Measurements from ENCODE around the gene CPNE7.
A peak's percentile ranks its signal among the peaks of the same experiment; 100 is the strongest.

CPNE7 gene

DNA sequence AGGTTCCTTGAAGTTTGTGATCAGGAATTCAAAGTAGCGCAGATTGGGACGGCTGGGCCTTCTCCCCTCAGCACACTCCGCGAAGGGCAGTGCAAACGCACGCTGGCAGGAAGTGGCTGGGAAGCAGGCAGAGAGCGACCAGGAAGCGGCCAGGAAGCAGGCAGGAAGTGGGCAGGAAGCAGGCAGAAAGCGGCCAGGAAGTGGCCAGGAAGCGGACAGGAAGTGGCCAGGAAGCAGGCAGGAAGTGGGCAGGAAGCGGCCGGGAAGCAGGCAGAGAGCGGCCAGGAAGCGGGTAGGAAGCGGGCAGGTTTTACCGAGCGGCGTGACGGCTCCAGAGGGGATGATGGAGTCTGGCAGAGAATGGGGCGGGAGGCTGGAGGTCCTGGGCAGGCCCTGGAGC is 41.1 kb downstream of the CPNE7 start:
- TF ChIP-seq TAF1 (IDR thresholded peaks at IDR 0.05; ENCODE audit: borderline replicate concordance, insufficient read depth, low read length) (no peak), FOXP2 (optimal IDR thresholded peaks at IDR 0.05; ENCODE audit: borderline replicate concordance, extremely low read depth, extremely low read length, insufficient read depth) (peak; percentile 71), POLR2AphosphoS5 (IDR thresholded peaks at IDR 0.05; ENCODE audit: low read depth, low read length) (no peak), SIN3A (IDR thresholded peaks at IDR 0.05; ENCODE audit: borderline replicate concordance, insufficient read depth, low read length) (peak; percentile 88; the same call in 1 of the 2 replicates)
- TF ChIP-seq, protein P1, sequence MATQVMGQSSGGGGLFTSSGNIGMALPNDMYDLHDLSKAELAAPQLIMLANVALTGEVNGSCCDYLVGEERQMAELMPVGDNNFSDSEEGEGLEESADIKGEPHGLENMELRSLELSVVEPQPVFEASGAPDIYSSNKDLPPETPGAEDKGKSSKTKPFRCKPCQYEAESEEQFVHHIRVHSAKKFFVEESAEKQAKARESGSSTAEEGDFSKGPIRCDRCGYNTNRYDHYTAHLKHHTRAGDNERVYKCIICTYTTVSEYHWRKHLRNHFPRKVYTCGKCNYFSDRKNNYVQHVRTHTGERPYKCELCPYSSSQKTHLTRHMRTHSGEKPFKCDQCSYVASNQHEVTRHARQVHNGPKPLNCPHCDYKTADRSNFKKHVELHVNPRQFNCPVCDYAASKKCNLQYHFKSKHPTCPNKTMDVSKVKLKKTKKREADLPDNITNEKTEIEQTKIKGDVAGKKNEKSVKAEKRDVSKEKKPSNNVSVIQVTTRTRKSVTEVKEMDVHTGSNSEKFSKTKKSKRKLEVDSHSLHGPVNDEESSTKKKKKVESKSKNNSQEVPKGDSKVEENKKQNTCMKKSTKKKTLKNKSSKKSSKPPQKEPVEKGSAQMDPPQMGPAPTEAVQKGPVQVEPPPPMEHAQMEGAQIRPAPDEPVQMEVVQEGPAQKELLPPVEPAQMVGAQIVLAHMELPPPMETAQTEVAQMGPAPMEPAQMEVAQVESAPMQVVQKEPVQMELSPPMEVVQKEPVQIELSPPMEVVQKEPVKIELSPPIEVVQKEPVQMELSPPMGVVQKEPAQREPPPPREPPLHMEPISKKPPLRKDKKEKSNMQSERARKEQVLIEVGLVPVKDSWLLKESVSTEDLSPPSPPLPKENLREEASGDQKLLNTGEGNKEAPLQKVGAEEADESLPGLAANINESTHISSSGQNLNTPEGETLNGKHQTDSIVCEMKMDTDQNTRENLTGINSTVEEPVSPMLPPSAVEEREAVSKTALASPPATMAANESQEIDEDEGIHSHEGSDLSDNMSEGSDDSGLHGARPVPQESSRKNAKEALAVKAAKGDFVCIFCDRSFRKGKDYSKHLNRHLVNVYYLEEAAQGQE (IDR thresholded peaks at IDR 0.05; ENCODE audit: insufficient read depth in 1 of 2, low read depth in 2 of 2, low read length in 2 of 2) = peak in 1 of 2 experiments; percentile 51; a peak in 1 of 4 replicates

- TF ChIP-seq SIN3A (IDR thresholded peaks at IDR 0.05; ENCODE audit: borderline replicate concordance, insufficient read depth, low read length) (no peak), TAF1 (IDR thresholded peaks at IDR 0.05; ENCODE audit: borderline replicate concordance, insufficient read depth, low read length) (no peak), FOXP2 (optimal IDR thresholded peaks at IDR 0.05; ENCODE audit: borderline replicate concordance, extremely low read depth, extremely low read length, insufficient read depth) (no peak)
- TF ChIP-seq, protein P1 (IDR thresholded peaks at IDR 0.05; ENCODE audit: insufficient read depth in 1 of 2, low read depth in 2 of 2, low read length in 2 of 2) = no peak
Observed at GRCh38 chr16:89617036-89617435, 41.5 kb downstream of the CPNE7 start.

GRCh38 chr16:89618109-89618998 is 42.8 kb downstream of the CPNE7 start:
- TF ChIP-seq SIN3A (IDR thresholded peaks at IDR 0.05; ENCODE audit: borderline replicate concordance, insufficient read depth, low read length) = no peak
- TF ChIP-seq, protein P1 (IDR thresholded peaks at IDR 0.05; ENCODE audit: insufficient read depth in 1 of 2, low read depth in 2 of 2, low read length in 2 of 2) = no peak
- TF ChIP-seq POLR2AphosphoS5 (IDR thresholded peaks at IDR 0.05; ENCODE audit: low read depth, low read length) = no peak
- no peak for TF ChIP-seq TAF1 (IDR thresholded peaks at IDR 0.05; ENCODE audit: borderline replicate concordance, insufficient read depth, low read length)
- TF ChIP-seq FOXP2 (optimal IDR thresholded peaks at IDR 0.05; ENCODE audit: borderline replicate concordance, extremely low read depth, extremely low read length, insufficient read depth) = no peak

GRCh38 chr16:89619840-89620239 is 44.3 kb downstream of the CPNE7 start:
- TF ChIP-seq SIN3A (IDR thresholded peaks at IDR 0.05; ENCODE audit: borderline replicate concordance, insufficient read depth, low read length) (no peak), TAF1 (IDR thresholded peaks at IDR 0.05; ENCODE audit: borderline replicate concordance, insufficient read depth, low read length) (no peak), POLR2AphosphoS5 (IDR thresholded peaks at IDR 0.05; ENCODE audit: low read depth, low read length) (no peak), FOXP2 (optimal IDR thresholded peaks at IDR 0.05; ENCODE audit: borderline replicate concordance, extremely low read depth, extremely low read length, insufficient read depth) (no peak)
- TF ChIP-seq, protein P1 (IDR thresholded peaks at IDR 0.05; ENCODE audit: insufficient read depth in 1 of 2, low read depth in 2 of 2, low read length in 2 of 2) = no peak

All from PFSK-1 (cell line).